Measurements from ENCODE around the gene IZUMO4. TPM values are rescaled to one million over a fixed set of nuclear protein-coding genes. Genes with fewer than 3 reads are reported as not detected.

The IZUMO4 gene
- 6.8 TPM for total RNA-seq
- long read RNA-seq, partial matches to known transcripts = 1 of 7 reads
- long read RNA-seq, other reads (novel, unspliced or antisense) = 5 of 7 reads

- DNase-seq (peak; percentile 100), ATAC-seq (peak; percentile 90)
- TF ChIP-seq CTCF (IDR thresholded peaks at IDR 0.05) = peak; percentile 56
- Histone ChIP-seq H3K27ac (peak within 1 kb of the TSS; percentile 96), H3K4me3 (peak within 1 kb of the TSS; percentile 83), H3K36me3 (peaks cover 29% of the 10 kb centered on the region), H3K27me3 (no peaks in the 10 kb centered on the region), H3K9me3 (no peaks in the 10 kb centered on the region), H3K4me1 (peaks cover 44% of the 10 kb centered on the region)
- intact Hi-C loops (cut with DNase I) = no loop called here
These were observed at the start of gene IZUMO4 for GRCh38 chr19:2096480-2097202. Gene IZUMO4, plus strand, starts transcription at chr19:2096915. Its CDS starts 31 bp downstream, at chr19:2096946.

GRCh38 chr19:2047076-2047448, 49.7 kb upstream of the IZUMO4 start:
- no peaks in the 10 kb centered on the region for H3K27me3 ChIP-seq
- no peaks in the 10 kb centered on the region for H3K9me3 ChIP-seq
- DNase-seq = no peak
- no peak for ATAC-seq
- TF ChIP-seq CTCF (IDR thresholded peaks at IDR 0.05) = no peak
- intact Hi-C loops (cut with DNase I) = no loop called here
- H3K36me3 ChIP-seq = peaks cover 69% of the 10 kb centered on the region
- peaks cover 83% of the 10 kb centered on the region for H3K4me1 ChIP-seq
- H3K4me3 ChIP-seq = peak overlapping the region; percentile 97
- peak overlapping the region; percentile 95 for H3K27ac ChIP-seq

- H3K4me1 ChIP-seq = peaks cover 83% of the 10 kb centered on the region
- no peaks in the 10 kb centered on the region for H3K27me3 ChIP-seq
- H3K4me3 ChIP-seq = peak overlapping the region; percentile 97
- peak overlapping the region; percentile 95 for H3K27ac ChIP-seq
- no peak for ATAC-seq
- no peaks in the 10 kb centered on the region for H3K9me3 ChIP-seq
- TF ChIP-seq CTCF (IDR thresholded peaks at IDR 0.05) = no peak
- peak; percentile 89 for DNase-seq
- H3K36me3 ChIP-seq = peaks cover 65% of the 10 kb centered on the region
- intact Hi-C loops (cut with DNase I) = no loop called here
These were observed 49.1 kb upstream of the IZUMO4 start for GRCh38 chr19:2047449-2048103.

- no peak for DNase-seq
- intact Hi-C loops (cut with DNase I) = no loop called here
These were observed 48.4 kb upstream of the IZUMO4 start for GRCh38 chr19:2048104-2048958.

More at GRCh38 chr19:2048104-2048958, 48.4 kb upstream of the IZUMO4 start:
- peaks cover 57% of the 10 kb centered on the region for H3K36me3 ChIP-seq
- H3K27me3 ChIP-seq = no peaks in the 10 kb centered on the region
- peak overlapping the region; percentile 97 for H3K4me3 ChIP-seq
- H3K9me3 ChIP-seq = no peaks in the 10 kb centered on the region
- ATAC-seq = no peak
- peak overlapping the region; percentile 95 for H3K27ac ChIP-seq
- peaks cover 76% of the 10 kb centered on the region for H3K4me1 ChIP-seq
- no peak for TF ChIP-seq CTCF (IDR thresholded peaks at IDR 0.05)
